Stimulated activated CD8-positive, alpha-beta memory T cell treated with anti-CD3 and anti-CD28 coated beads, Interleukin-7, amount 100 ng/mL, for 1 hour (primary cell): Measurements from ENCODE around the gene SEC23A.
"Not testable (repeated sequence)": the region's sequence is repeated elsewhere in the genome, so short reads cannot be mapped to it uniquely, and the experiment has no call there.

Experiments used
- DNase-seq, 2 donors: peaks; one replicate each; pipeline ENCODE4 v3.0.0-alpha.2; 2020; ENCODE audit warnings: low read depth in 2 of 2

The SEC23A gene

GRCh38 chr14:39091716-39092115 is 11.3 kb downstream of the SEC23A start:
- no peak for DNase-seq

DNA sequence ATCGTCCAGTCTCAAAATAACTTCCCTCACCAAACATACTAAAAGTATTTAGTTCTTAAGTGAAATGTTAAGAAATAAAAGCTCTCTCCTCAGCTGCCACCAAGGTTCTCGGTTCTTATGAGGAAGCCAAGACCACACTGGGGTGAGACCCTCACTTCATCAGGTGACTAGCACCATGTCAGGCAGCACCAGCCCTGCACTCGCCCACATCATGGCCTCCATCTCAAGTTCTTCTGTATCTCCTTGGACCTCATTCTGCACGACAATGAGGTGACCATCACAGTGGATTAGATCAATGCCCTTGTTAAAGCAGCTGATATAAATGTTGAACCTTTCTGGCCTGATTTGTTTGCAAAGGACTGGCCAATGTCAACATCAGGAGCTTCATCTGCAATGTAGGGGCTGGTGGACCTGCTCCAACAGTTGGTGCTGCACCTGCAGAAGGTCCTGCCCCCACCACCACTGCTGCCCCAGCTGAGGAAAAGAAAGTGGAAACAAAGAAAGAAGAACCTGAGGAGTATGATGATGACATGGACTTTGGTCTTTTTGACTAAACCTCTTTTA is 12.4 kb downstream of the SEC23A start:
- no peak for DNase-seq

DNA sequence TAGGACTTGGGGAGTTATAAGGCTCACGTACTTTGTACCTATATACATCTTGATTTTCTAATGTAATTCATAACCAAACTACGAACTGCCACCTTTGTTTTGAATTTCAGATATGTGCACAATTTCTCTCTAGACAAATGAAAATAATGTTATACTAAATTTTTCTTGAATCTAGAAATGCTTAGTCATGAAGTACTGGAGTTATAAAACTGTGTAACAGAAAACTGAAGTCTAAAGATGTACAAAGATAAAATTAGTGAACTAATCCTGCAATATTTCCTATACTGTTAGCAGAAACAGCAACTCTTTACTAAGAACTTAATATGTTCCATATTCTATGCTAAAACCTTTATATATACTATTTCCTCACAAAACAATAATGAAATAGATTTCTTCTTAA is 15.5 kb downstream of the SEC23A start:
- DNase-seq, result no peak

GRCh38 chr14:39085933-39086332 is 17.1 kb downstream of the SEC23A start:
- DNase-seq, result no peak

GRCh38 chr14:39083127-39083526 is 19.9 kb downstream of the SEC23A start:
- DNase-seq, result no peak

- no peak for DNase-seq
Measured at GRCh38 chr14:39080886-39081285, 22.1 kb downstream of the SEC23A start.

- DNase-seq, result no peak
Measured at GRCh38 chr14:39071096-39071495, 31.9 kb downstream of the SEC23A start.

DNA sequence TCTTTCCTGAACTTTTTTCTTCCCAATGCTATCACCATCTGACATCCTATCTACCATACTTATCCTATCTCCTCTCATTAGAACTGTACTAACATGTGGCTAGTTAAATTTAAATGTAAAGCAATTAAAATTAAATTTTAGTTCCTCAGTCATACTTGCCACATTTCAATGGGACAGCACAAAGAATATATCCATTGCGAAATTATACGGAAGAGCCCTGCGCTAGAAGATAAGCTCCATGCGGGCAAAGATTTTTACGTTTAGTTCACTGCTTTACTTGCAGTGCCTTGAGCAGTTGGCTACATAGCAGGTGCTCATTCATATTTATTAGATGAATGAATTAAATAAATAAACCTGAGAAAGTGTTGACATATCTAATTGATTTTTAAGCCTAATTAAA is 33.1 kb downstream of the SEC23A start:
- no peak for DNase-seq

GRCh38 chr14:39069169-39069805 is 33.7 kb downstream of the SEC23A start:
- DNase-seq, result not testable (repeated sequence)

DNA sequence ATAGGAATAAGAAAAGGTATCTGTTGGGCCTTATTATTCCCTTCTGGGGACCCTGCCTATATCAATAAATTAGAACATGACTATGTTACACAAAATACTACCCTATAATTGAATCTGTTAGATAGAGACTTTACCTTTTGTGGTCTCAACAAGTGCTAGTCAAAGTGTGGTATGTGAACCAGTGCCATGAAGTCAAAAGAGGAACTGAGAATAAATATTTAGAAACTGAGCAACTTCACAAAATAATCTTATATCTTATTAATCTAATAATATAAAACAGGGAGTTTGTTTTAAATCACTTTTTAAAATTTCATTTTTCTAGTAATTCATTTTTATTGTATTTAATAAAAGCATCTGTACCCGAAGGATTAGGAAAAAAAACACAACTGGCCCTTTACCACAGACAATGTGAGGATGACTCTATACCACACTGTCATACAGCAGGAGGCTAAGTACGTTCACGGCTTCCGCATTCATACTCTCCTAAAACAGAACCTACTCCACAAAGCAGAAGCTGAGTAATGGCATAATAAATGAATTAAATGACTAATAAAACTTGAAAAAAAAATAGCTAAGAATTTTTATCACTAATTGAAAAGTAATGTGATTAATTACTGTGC is 42.1 kb downstream of the SEC23A start:
- DNase-seq, result no peak

- DNase-seq, result no peak
Measured at GRCh38 chr14:39055786-39056474, 47.1 kb downstream of the SEC23A start.

- DNase-seq, result not testable (repeated sequence)
Measured at GRCh38 chr14:39052869-39053454, 50.1 kb downstream of the SEC23A start.

- no peak for DNase-seq
Measured at GRCh38 chr14:39050389-39050788, 52.6 kb downstream of the SEC23A start.

DNA sequence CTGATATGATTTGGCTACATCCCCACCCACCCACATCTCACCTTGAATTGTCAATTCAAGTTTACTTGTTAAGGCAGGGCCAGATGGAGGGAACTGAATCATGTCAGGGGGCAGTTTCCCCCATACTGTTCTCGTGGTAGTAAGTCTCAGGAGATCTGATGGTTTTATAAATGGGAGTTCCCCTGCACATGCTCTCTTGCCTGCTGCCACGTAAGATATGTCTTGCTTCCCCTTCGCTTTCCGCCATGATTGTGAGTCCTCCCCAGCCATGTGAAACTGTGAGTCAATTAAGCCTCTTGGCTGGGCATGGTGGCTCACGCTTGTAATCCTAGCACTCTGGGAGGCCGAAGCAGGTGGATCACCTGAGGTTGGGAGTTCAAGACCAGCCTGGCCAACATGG is 57.1 kb downstream of the SEC23A start:
- not testable (repeated sequence) for DNase-seq

- no peak for DNase-seq
Measured at GRCh38 chr14:39043352-39043943, 59.6 kb downstream of the SEC23A start.

DNA sequence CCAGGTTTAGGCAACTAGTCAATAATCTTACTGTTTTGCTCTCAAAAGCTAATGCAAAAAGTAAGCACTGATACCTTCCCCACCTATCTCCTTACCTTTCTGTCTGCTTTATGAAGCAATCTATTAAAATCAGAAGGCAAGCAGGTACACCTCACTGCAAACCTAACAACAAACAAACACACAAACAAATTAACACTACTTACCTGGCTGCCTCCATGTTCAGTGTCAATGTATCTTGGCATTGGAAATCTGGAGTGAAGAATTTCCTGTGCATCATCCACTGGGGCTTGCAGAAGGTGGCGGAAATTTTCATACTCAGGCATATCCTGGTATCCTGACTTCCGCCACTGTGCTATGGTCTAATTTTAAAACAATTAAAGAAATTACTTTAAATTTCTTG is 62.5 kb downstream of the SEC23A start:
- no peak for DNase-seq

DNA sequence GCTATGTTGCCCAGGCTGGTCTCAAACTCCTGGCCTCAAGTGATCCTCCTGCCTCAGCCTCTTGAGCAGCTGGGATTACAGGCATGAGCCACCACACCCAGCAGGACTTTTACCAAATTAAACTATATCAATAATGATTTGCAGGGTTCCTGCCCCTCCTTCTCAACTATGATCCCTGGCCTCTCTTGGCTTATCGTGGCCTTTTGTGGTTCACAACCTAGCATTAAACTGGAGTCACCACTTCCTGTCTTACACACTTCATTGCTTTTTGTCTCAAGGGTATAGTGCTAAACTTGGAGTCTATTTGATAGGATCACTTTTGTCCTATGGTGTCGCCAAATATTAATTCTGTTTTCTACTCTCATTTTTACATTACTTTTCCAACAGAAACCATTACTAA is 64.5 kb downstream of the SEC23A start:
- DNase-seq, result no peak

DNA sequence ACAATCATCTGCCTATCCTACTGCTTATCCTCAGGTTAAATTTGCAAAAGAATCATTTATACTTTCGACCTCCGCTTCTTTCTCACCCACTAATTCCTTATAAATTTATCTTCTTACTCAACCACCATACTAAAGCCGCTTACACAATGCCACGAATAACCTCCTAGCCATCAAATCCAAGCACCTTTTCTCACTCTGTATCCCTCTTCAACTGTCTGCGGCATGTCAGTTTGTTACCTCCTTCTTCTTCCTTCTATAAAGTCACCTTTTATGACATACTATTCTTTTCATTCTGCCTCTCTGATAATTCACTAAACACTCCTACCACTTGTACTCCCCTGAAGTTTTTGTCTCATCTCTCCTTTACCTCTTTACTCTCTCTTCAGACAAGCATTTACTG is 66.3 kb downstream of the SEC23A start:
- DNase-seq, result no peak

DNA sequence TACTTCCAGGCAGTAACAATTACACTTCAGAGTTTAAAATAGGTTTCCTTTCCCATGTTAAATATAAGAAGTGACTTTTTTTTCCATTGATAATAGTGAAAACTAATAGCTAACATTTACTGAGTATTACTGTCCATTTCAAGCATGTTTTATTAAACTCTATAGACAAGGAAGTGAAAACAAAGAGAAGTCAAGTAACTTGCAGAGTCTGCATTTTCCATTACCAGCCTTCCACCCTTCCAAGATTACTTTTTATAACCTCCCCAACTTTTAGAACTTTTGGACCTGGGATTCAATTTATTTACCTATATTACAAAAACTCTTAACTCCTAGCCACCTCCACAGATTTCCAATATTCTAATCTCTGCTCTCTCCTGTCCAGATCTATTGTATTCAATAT is 67.7 kb downstream of the SEC23A start:
- no peak for DNase-seq

- DNase-seq, result no peak
Measured at GRCh38 chr14:39034481-39035296, 68.3 kb downstream of the SEC23A start.

- DNase-seq, result no peak
Measured at GRCh38 chr14:39033371-39033770, 69.7 kb downstream of the SEC23A start.
